HCT116 (cell line): ENCODE results near the gene BAIAP2. TPM values are rescaled to one million over a fixed set of nuclear protein-coding genes. Genes with fewer than 3 reads are reported as not detected.
A peak's percentile ranks its signal among the peaks of the same experiment; 100 is the strongest.

Experiments used
- ATAC-seq: fragments of 200-7000 bp; cut with Tn5 transposase; 2 replicates; pipeline ENCODE4 v1.9.1; 2020; ENCODE audit warnings: mild to moderate bottlenecking, moderate library complexity
- BruUV-seq: library from RNA; stranded (reverse); fragments of 400-500 nt; replicated peaks from 2 replicates; lab custom pipeline; 2021; lab: Mats Ljungman, UMichigan
- CTCF ChIA-PET: fragments of 300-600 bp; sonication (Branson Sonifier 250); formaldehyde crosslinking; loops from one replicate; lab custom pipeline; 2021; ENCODE audit warnings: antibody characterized with exemption; lab: Charles Lee
- POLR2A ChIA-PET: fragments of 300-600, 350-600 bp; sonication (Branson Sonifier 250); formaldehyde crosslinking; loops from one replicate; lab custom pipeline; 2021; ENCODE audit warnings: antibody characterized with exemption; lab: Charles Lee
- RAD21 ChIA-PET, 2 experiments: fragments of 300-600 bp; sonication (Branson Sonifier 250); formaldehyde crosslinking; loops; one replicate each; lab custom pipeline; 2023; ENCODE audit warnings: low total read pairs in 2 of 2; ENCODE audit not compliant: uncharacterized antibody in 2 of 2, unreplicated experiment in 2 of 2, low non-redundant PET in 1 of 2; lab: Charles Lee
- DNase-seq: peaks from one replicate; pipeline ENCODE4 v3.0.0-alpha.2; 2010; ENCODE audit warnings: low read depth, low spot score
- H2AFZ ChIP-seq: fragments of 200-600 bp; shearing (Covaris generic), sonication (generic); 2 replicates; pipeline ENCODE4 v1.6.1; 2017; ENCODE audit warnings: low read depth, mixed run types, mixed read lengths, antibody characterized with exemption, low read length; ENCODE audit not compliant: poor library complexity, severe bottlenecking
- H3K27ac ChIP-seq: 2 replicates; pipeline ENCODE4 v1.5.1; 2012; ENCODE audit warnings: low read depth, low read length
- H3K27me3 ChIP-seq: fragments of 200-600 bp; sonication (generic); 2 replicates; pipeline ENCODE4 v1.6.1; 2016; ENCODE audit warnings: mixed run types, low read length, mixed read lengths; ENCODE audit not compliant: insufficient read depth
- H3K36me3 ChIP-seq, 2 experiments: fragments of 200-500 bp in 1 of 2; fragments of 200-600 bp in 1 of 2; sonication (Bioruptor generic) in 1 of 2; sonication (generic) in 1 of 2; 2 replicates each; pipeline versions ENCODE4 v1.5.1 to v1.6.1; 2014 to 2016; ENCODE audit warnings: low read length in 2 of 2, inconsistent platforms in 1 of 2, mixed read lengths in 1 of 2, mixed run types in 1 of 2; ENCODE audit not compliant: insufficient read depth in 2 of 2, control insufficient read depth in 1 of 2
- H3K4me1 ChIP-seq, 2 experiments: fragments of 200-600 bp in 1 of 2; sonication (generic) in 1 of 2; 2 replicates each; pipeline versions ENCODE4 v1.5.1 to v1.6.1; 2012 to 2017; ENCODE audit warnings: low read length in 2 of 2, inconsistent platforms in 1 of 2, mild to moderate bottlenecking in 1 of 2, mixed read lengths in 1 of 2, mixed run types in 1 of 2, moderate library complexity in 1 of 2; ENCODE audit not compliant: insufficient read depth in 2 of 2, control insufficient read depth in 1 of 2
- H3K4me2 ChIP-seq: fragments of 200-600 bp; sonication (generic); 2 replicates; pipeline ENCODE4 v1.6.1; 2017; ENCODE audit warnings: mixed run types, low read length, mixed read lengths
- H3K4me3 ChIP-seq, 2 experiments: fragments of 200-600 bp in 1 of 2; sonication (generic) in 1 of 2; replicated peaks in 1 of 2; 2 replicates each; pipeline ENCODE4 v1.5.1; 2011 to 2016; ENCODE audit warnings: low read length in 2 of 2, control low read depth in 1 of 2, low read depth in 1 of 2, mild to moderate bottlenecking in 1 of 2, mixed read lengths in 1 of 2, mixed run types in 1 of 2
- H3K79me2 ChIP-seq: fragments of 200-600 bp; sonication (generic); 2 replicates; pipeline ENCODE4 v1.6.1; 2017; ENCODE audit warnings: mild to moderate bottlenecking, mixed run types, low read length, moderate library complexity, mixed read lengths; ENCODE audit not compliant: insufficient read depth
- H3K9ac ChIP-seq: fragments of 200-600 bp; sonication (generic); 2 replicates; pipeline ENCODE4 v1.6.1; 2016; ENCODE audit warnings: low read length, mixed read lengths
- H3K9me2 ChIP-seq: fragments of 200-600 bp; sonication (generic), shearing (Covaris generic); 2 replicates; pipeline ENCODE4 v1.6.1; 2017; ENCODE audit warnings: mixed run types, mild to moderate bottlenecking, moderate library complexity; ENCODE audit not compliant: insufficient read depth
- H3K9me3 ChIP-seq, 2 experiments: fragments of 200-500 bp in 1 of 2; fragments of 200-600 bp in 1 of 2; sonication (Bioruptor generic) in 1 of 2; sonication (generic) in 1 of 2; 2 replicates each; pipeline ENCODE4 v1.6.1; 2014 to 2017; ENCODE audit warnings: low read length in 2 of 2, mixed read lengths in 2 of 2, inconsistent platforms in 1 of 2, low read depth in 1 of 2, mild to moderate bottlenecking in 1 of 2, mixed run types in 1 of 2, moderate library complexity in 1 of 2; ENCODE audit not compliant: control insufficient read depth in 1 of 2, insufficient read depth in 1 of 2
- H4K20me1 ChIP-seq: fragments of 200-600 bp; sonication (generic), shearing (Covaris generic); 2 replicates; pipeline ENCODE4 v1.6.1; 2017; ENCODE audit warnings: mixed run types, mild to moderate bottlenecking, moderate library complexity; ENCODE audit not compliant: insufficient read depth
- ATF3 ChIP-seq: IDR thresholded peaks from 2 replicates; pipeline ENCODE4 v1.6.1; 2012
- CBX3 ChIP-seq: IDR thresholded peaks from 2 replicates; pipeline ENCODE4 v1.6.1; 2012; ENCODE audit warnings: low read depth
- CEBPB ChIP-seq: IDR thresholded peaks from 2 replicates; pipeline ENCODE4 v1.6.1; 2012; ENCODE audit warnings: low read depth
- CTCF ChIP-seq, 3 experiments: fragments of 200-600 bp in 1 of 3; sonication (generic) in 1 of 3; IDR thresholded peaks in 2 of 3; conservative IDR thresholded peaks in 1 of 3; 2 replicates each; pipeline ENCODE4 v1.5.1; 2012 to 2017; ENCODE audit warnings: low read depth in 2 of 3, low read length in 2 of 3, antibody characterized with exemption in 1 of 3, borderline replicate concordance in 1 of 3, control low read depth in 1 of 3, mild to moderate bottlenecking in 1 of 3, mixed read lengths in 1 of 3, mixed run types in 1 of 3, moderate library complexity in 1 of 3; ENCODE audit not compliant: insufficient read depth in 1 of 3
- EGR1 ChIP-seq: IDR thresholded peaks from 2 replicates; pipeline ENCODE4 v1.6.1; 2012; ENCODE audit warnings: low read depth
- ELF1 ChIP-seq: IDR thresholded peaks from 2 replicates; pipeline ENCODE4 v1.6.1; 2012; ENCODE audit warnings: low read depth, borderline replicate concordance
- FOSL1 ChIP-seq: IDR thresholded peaks from 2 replicates; pipeline ENCODE4 v1.6.1; 2012; ENCODE audit warnings: low read depth
- JUND ChIP-seq: IDR thresholded peaks from 2 replicates; pipeline ENCODE4 v1.6.1; 2012
- MAX ChIP-seq: IDR thresholded peaks from 2 replicates; pipeline ENCODE4 v1.6.1; 2012
- POLR2A ChIP-seq: IDR thresholded peaks from 2 replicates; pipeline ENCODE4 v1.7.0; 2011; ENCODE audit warnings: borderline replicate concordance; ENCODE audit not compliant: insufficient read depth, insufficient read length; ENCODE audit errors: extremely low read depth
- RAD21 ChIP-seq: IDR thresholded peaks from 2 replicates; pipeline ENCODE4 v1.6.1; 2012; ENCODE audit warnings: low read depth, mild to moderate bottlenecking
- REST ChIP-seq: IDR thresholded peaks from 2 replicates; pipeline ENCODE4 v1.6.1; 2012; ENCODE audit warnings: low read depth
- SIN3A ChIP-seq: IDR thresholded peaks from 2 replicates; pipeline ENCODE4 v1.6.1; 2012; ENCODE audit warnings: low read depth
- ZBTB33 ChIP-seq: IDR thresholded peaks from 2 replicates; pipeline ENCODE4 v1.6.1; 2011; ENCODE audit warnings: mild to moderate bottlenecking, low read length, moderate library complexity; ENCODE audit not compliant: insufficient replicate concordance; ENCODE audit errors: extremely low read depth
- ZNF274 ChIP-seq: fragments of 200-500 bp; sonication (Bioruptor generic); IDR thresholded peaks from 2 replicates; pipeline ENCODE4 v1.6.1; 2014; ENCODE audit warnings: mild to moderate bottlenecking, low read depth, low read length, inconsistent platforms
- intact Hi-C: fragments of 100-400 bp; cut with micrococcal nuclease; formaldehyde crosslinking; loops from 2 replicates; pipeline ENCODE4 v1.10.0; 2022
- total RNA-seq: library from RNA; stranded (reverse); gene quantifications from one replicate; pipeline ENCODE4 v1.2.1, GENCODE V29; 2021; ENCODE audit not compliant: unreplicated experiment

BAIAP2 gene
- total RNA-seq, 1 experiment from 2014 or later: 105 TPM

- TF ChIP-seq RAD21 (no peak), JUND (no peak), EGR1 (no peak), POLR2A (no peak), CBX3 (no peak), ELF1 (no peak), CEBPB (no peak), ZNF274 (no peak), CTCF (IDR thresholded peaks at IDR 0.05 in 2 of 3, conservative IDR thresholded peaks at IDR 0.05 in 1 of 3; ENCODE audit: borderline replicate concordance in 1 of 3, insufficient read depth in 1 of 3, low read depth in 2 of 3, low read length in 2 of 3) (no peak), MAX (no peak)
These were observed 1.4 kb downstream of the BAIAP2 start (continued) for GRCh38 chr17:81036197-81036941.

- no peak for DNase-seq
- Histone ChIP-seq H3K27ac (peak overlapping the region; percentile 51; the same call in 1 of the 2 replicates), H3K36me3 (peaks cover 8 to 27% of the 10 kb centered on the region in 2 experiments; a peak in 3 of 4 replicates), H3K4me3 (no peak overlapping the region), H3K27me3 (no peaks in the 10 kb centered on the region), H3K9me3 (no peaks in the 10 kb centered on the region), H4K20me1 (peaks cover 7% of the 10 kb centered on the region; the same call in 1 of the 2 replicates), H3K9ac (peak overlapping the region; percentile 85), H3K4me2 (peak overlapping the region; percentile 72), H3K4me1 (peaks cover 71 to 75% of the 10 kb centered on the region in 2 experiments), H2AFZ (no peak overlapping the region), H3K79me2 (peaks cover 69% of the 10 kb centered on the region), H3K9me2 (no peaks in the 10 kb centered on the region)
- POLR2A ChIA-PET: interaction anchor here (1.2 to 1.3 kb wide), 2 partner anchors 13 to 58 kb away, joined by 5 read pairs; no protein-coding TSS in a partner anchor
- no TSS peak for BruUV-seq
- CTCF ChIA-PET: interaction anchor here (1.4 to 2.4 kb wide), 2 partner anchors 13 kb away, joined by 5 to 10 read pairs; no protein-coding TSS in a partner anchor
- no peak for ATAC-seq
- intact Hi-C loops: no loop called here
- RAD21 ChIA-PET: no interaction called here
- TF ChIP-seq RAD21 (no peak), REST (no peak), FOSL1 (no peak), ATF3 (no peak), SIN3A (no peak), ZBTB33 (no peak), JUND (no peak), POLR2A (no peak)
These were observed 2.3 kb downstream of the BAIAP2 start for GRCh38 chr17:81037026-81037797.
